ENCODE data around the gene GPHN.

DNA sequence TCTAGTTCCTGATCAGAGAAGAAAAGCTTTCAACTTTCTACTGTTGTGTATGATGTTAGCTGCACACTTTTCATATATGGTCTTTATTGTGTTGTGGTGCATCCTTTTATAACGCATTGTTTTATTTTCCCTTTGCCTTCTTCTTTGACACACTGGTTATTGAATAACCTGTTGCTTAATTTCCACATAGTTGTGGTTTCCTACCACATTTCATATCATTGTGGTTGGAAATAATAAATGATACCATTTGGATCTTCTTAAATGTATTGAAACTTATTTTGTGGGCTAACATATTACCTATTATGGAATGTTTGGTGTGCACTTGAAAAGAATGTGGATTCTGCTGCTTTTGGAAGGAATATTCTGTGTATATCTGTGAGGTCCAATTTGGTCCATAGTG is 64.9 kb downstream of the GPHN start:
- no peak for TF ChIP-seq POLR2A (IDR thresholded peaks at IDR 0.05; ENCODE audit: low read depth, low read length)
- no peak for TF ChIP-seq POLR2AphosphoS5 (IDR thresholded peaks at IDR 0.05; ENCODE audit: low read depth, low read length)
